HG03439 (cell line): Measurements from ENCODE around the gene C11orf97.
"Not testable (repeated sequence)": the region's sequence is repeated elsewhere in the genome, so short reads cannot be mapped to it uniquely, and the experiment has no call there.

ENCODE experiments used
- ATAC-seq: cut with Tn5 transposase; IDR thresholded peaks from one replicate; pipeline ENCODE4 v1.9.1; 2021; ENCODE audit warnings: mild to moderate bottlenecking, moderate library complexity; ENCODE audit not compliant: unreplicated experiment

Gene C11orf97

GRCh38 chr11:94525546-94526324, 13.5 kb downstream of the C11orf97 start:
- ATAC-seq = no peak

GRCh38 chr11:94526645-94527438, 14.6 kb downstream of the C11orf97 start:
- no peak for ATAC-seq

GRCh38 chr11:94528551-94528950, 16.3 kb downstream of the C11orf97 start:
- ATAC-seq = no peak

- ATAC-seq = no peak
Measured at GRCh38 chr11:94532211-94532610, 19.9 kb downstream of the C11orf97 start.

- no peak for ATAC-seq
Measured at GRCh38 chr11:94533206-94533605, 20.9 kb downstream of the C11orf97 start.

GRCh38 chr11:94533696-94534630, 21.7 kb downstream of the C11orf97 start:
- ATAC-seq = no peak

- no peak for ATAC-seq
Measured at GRCh38 chr11:94536386-94536785, 24.1 kb downstream of the C11orf97 start.

- ATAC-seq = no peak
Measured at GRCh38 chr11:94537031-94537600, 24.9 kb downstream of the C11orf97 start.

- ATAC-seq = no peak
Measured at GRCh38 chr11:94539420-94539819, 27.2 kb downstream of the C11orf97 start.

- ATAC-seq = peak; percentile 92
Measured at GRCh38 chr11:94543695-94544645, 31.7 kb downstream of the C11orf97 start, which contains the start of gene FUT4. Gene FUT4, plus strand, starts transcription at chr11:94543921. Its CDS starts 213 bp downstream, at chr11:94544134.

- no peak for ATAC-seq
Measured at GRCh38 chr11:94544646-94545263, 32.5 kb downstream of the C11orf97 start.

- no peak for ATAC-seq
Measured at GRCh38 chr11:94545264-94546161, 33.3 kb downstream of the C11orf97 start.

GRCh38 chr11:94546162-94546470, 33.9 kb downstream of the C11orf97 start:
- ATAC-seq = no peak

- no peak for ATAC-seq
Measured at GRCh38 chr11:94546886-94547285, 34.6 kb downstream of the C11orf97 start.

GRCh38 chr11:94549146-94549545, 36.9 kb downstream of the C11orf97 start:
- ATAC-seq = no peak

- ATAC-seq = no peak
Measured at GRCh38 chr11:94550513-94550912, 38.3 kb downstream of the C11orf97 start.

GRCh38 chr11:94553938-94554337, 41.7 kb downstream of the C11orf97 start:
- ATAC-seq = no peak

- not testable (repeated sequence) for ATAC-seq
Measured at GRCh38 chr11:94555752-94556329, 43.6 kb downstream of the C11orf97 start.
